GM04503 (cell line): Measurements from ENCODE around the gene ROBO1.
"Not testable (repeated sequence)": the region's sequence is repeated elsewhere in the genome, so short reads cannot be mapped to it uniquely, and the experiment has no call there.

Source experiments
- DNase-seq: peaks from one replicate; pipeline ENCODE4 v3.0.0-alpha.2; 2012; ENCODE audit warnings: low read depth

Gene ROBO1

DNA sequence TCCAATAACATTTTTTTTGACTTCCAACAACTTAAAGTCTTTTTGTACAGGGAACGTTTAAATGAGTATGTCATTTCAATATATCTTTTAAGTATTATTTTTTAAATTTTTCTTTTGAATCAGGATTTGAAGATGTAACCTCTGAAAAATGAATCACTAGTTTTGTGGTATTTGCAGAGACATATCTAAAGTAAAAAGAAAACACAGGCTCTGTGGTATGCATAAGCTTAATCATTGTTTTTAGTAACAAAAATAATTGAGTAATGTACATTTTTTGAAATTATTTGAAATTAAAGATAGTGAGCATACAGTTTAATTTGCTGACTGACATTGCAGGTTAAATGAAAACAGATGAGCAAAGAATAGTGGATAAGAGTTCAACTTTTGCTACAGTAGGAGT, 531.3 kb downstream of the ROBO1 start:
- no peak for DNase-seq

- no peak for DNase-seq
These were observed 534.3 kb downstream of the ROBO1 start for GRCh38 chr3:79233431-79234060.

GRCh38 chr3:79230266-79230665, 537.5 kb downstream of the ROBO1 start:
- no peak for DNase-seq

DNA sequence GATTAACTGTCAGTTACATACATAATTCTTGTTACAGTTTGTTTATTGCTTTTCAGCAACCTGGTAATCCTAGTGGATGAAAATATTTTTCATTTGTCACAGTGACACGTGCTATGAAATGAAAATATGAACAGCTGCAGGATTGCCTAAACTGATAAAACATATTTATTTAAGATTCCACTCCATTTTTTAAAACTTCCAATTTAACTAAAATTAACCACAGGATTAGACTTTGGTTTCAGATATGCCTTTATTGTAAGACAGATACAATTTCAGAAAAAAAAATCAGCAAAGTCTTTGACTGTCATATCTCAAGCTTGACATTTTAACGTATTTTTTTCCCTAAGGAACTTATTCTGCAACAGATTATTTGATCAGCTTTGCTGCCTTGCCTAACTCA, 550.7 kb downstream of the ROBO1 start:
- DNase-seq = no peak

GRCh38 chr3:79215286-79215685, 552.5 kb downstream of the ROBO1 start:
- no peak for DNase-seq

- no peak for DNase-seq
These were observed 556.0 kb downstream of the ROBO1 start for GRCh38 chr3:79211586-79212359.

DNA sequence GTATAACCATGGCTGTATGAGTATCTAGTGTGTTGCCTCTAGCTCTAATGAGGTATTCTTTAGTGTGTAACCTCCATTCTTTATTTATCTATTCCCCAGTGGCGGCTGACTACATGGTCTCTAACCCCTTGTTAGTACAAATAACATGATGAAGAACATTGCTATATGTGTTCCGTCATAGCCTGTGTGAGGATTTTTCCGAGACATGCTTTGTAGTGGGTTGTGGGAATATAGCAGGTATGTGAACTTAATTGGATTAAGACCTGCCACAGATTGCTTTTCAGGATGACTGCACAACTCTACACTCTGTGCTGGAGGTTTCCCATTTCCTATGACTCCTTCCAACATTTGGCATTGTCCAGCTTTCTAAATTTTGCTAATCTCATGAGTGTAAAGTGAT, 563.4 kb downstream of the ROBO1 start:
- no peak for DNase-seq

- DNase-seq = no peak
These were observed 564.7 kb downstream of the ROBO1 start for GRCh38 chr3:79203144-79203519.

GRCh38 chr3:79202471-79203143, 565.2 kb downstream of the ROBO1 start:
- no peak for DNase-seq

DNA sequence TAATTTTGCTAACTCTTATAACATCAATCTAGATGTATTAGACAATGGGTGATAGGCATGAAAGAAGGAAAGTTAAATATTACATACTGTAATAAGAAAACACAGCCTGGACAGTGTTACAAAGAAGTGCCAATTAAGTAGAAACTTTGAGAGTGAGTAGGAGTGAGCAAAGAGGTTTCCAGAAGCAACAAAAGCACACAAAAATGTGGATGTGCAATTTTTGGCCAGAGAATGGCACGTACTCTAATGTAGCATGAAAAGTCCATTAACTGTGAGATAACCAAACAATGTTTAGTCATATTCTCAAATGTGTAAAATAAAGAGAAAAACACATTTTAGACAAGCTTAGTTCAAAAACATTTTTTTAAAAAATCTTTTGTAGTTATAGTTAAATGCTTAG, 567.3 kb downstream of the ROBO1 start:
- DNase-seq = peak; percentile 9

DNA sequence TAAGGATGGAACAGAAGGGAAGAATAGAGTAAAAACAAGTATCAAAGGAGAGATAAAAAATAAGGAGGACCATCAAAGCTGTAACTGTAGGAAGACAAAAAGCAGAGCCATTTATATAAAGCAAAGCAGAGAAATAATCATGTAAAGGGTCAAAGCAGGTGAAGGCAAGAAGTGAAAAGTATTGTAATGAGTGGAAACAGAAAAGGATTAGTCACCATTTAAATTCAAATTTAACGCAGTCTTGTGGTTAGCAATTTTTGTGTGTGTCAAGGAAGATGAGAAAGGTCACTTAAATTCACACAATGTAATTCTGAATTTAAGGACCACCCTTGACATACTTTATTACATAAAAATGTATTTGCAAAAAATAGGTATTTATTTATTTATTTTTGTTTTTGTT, 567.8 kb downstream of the ROBO1 start:
- DNase-seq = no peak

DNA sequence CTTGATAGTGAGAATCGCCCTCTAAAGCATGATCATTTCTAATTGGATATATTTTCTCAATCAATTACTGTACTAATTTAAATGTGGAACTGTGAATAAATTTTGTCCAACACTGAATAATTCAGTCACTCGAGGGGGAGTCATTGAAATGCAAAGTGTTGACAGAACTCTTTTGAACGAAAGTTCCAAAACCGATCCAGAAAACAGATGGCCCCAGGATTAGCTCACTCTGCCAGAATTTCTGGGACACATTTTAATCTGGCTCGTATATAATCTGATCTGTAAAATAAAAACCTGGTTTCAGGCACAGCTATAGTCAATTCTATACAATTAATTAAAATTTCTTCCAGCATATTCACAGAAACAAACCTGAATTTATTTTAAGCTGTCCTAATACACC, 580.4 kb downstream of the ROBO1 start:
- DNase-seq = no peak

- DNase-seq = no peak
These were observed 583.5 kb downstream of the ROBO1 start for GRCh38 chr3:79184251-79184650.

DNA sequence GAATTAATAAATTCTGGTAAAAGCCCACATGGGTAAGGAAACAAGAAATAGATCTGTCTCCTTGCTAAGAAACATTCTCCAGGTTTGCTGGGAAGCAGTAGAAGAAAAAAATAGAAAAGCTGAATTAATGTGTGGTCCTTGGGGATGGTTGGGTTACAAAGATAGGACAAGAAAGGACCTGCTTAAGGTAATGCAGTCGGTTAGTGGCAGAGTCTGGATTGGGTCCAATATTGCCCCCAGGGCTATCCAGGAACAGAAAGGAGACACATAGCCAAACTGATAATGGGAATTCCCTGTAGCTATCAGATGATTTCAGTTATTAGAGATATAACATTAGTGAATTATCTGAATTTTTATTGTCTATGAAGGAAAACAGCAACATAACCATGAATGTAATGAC, 584.3 kb downstream of the ROBO1 start:
- DNase-seq = no peak

DNA sequence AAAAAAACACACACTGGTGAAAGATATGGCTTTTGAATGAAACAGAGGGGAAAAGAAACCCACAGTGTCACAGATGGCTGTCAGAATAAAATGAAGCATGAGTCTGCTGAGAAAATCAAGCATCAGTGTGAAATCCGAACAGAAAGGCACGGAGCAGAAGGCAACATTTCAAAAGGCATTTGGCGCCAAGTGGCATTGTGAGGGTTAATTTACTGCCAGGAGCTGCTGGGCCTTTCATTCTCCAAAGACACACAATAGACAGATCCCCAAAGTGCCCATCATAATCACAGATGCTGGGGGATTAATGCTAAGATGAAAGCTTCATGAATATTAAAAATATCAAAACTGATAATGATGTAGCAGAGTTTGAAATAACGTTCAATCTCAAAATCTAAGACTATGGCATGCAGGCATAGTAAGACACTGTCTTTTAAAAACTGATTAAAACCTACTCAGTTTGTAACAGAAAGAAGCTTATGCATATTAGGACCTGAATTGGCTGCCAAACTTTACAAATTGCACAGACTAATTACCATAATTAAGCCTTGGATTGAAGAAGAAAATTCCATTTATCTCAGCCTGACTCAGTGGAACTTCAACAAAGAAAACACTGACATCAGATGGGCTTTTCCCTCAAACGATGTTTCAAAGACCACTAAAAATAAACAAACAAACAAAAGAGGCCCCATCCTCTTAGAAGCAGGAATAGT, 589.2 kb downstream of the ROBO1 start:
- DNase-seq = no peak

DNA sequence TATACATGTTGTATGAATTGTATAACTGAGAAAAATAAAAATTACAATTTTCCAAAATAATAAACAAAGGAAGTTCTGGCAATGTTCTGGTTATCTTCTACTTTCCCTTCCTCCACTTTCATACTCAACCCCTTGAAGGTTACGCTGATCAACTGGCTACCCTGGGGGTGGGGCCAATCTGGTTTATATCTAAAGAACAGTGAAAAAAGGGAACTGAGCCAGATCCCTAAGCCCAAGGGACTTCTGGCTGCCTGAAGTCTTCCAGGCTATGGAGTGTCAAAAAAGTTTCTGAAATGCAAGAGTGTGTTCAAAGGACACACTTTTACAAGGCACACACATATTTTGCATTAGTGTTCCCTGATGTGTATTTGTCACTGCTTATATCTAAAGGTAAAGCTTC, 591.9 kb downstream of the ROBO1 start:
- no peak for DNase-seq

GRCh38 chr3:79173259-79173658, 594.5 kb downstream of the ROBO1 start:
- not testable (repeated sequence) for DNase-seq

- no peak for DNase-seq
These were observed 595.6 kb downstream of the ROBO1 start for GRCh38 chr3:79172241-79172640.

- DNase-seq = no peak
These were observed 597.8 kb downstream of the ROBO1 start for GRCh38 chr3:79170021-79170420.

GRCh38 chr3:79167651-79168416, 600.0 kb downstream of the ROBO1 start:
- DNase-seq = peak; percentile 81

DNA sequence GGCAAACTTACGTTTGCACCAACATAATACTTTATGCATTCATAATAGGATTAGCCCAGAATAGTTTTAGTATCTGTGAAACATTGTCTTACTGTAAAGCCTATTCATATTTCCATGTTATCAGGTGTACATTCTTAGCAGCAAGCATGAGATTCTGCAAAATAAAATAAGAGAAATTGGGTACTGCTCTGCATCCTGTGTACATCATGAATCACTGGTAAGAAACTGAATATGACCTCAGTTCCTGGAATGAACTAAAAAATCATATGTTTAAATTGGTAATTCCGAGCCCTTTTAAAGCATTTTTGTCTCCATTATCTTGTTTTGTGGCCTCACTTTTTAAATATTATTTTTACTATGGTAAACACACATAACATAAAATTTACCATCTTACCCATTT, 605.1 kb downstream of the ROBO1 start:
- DNase-seq = no peak

GRCh38 chr3:79161941-79162340, 605.9 kb downstream of the ROBO1 start:
- peak; percentile 8 for DNase-seq
